Stimulated activated CD8-positive, alpha-beta memory T cell treated with anti-CD3 and anti-CD28 coated beads, Interleukin-7, amount 100 ng/mL, for 4 hours (primary cell): ENCODE measurements around the gene CALHM2.
"Not testable (repeated sequence)": the region's sequence is repeated elsewhere in the genome, so short reads cannot be mapped to it uniquely, and the experiment has no call there.

ENCODE experiments used
- DNase-seq, 2 donors: peaks; one replicate each; pipeline ENCODE4 v3.0.0-alpha.2; 2020; ENCODE audit warnings: low read depth in 2 of 2

Gene CALHM2

DNA sequence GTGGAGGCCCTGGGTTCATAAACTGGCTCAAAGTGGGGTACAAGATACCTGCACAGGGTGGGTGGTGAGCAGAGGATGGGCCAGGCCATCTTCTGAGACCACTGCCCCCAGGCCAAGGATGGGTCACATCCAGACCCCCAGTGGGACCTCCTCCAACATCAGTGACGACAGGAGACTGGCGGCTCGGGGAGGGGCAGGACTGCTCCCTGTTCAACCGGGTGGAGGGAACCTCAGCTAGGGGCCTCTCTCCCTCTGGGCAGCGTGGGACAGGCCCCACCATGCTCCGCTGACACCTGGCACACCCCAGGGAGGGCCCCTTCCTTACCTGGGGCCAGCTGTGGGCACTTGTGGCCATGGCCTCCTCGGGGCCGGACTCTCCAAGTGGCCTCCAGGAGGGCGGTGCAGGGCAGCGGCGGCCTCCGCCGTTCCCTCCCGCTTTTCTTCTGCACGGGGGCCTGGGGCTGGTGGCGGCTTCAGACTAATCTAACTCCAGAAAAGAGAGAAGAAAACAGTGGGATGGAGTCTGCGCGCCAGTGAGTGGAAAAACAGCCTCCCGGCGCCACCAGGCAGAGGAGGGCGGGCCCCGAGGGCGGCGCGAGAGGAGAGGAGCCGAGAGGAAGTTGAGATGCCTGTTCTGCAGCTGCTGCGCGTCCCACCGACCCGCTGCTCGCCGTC lies at the start of gene CALHM2:
Gene CALHM2 (minus strand): TSS at position 540 of the 675 bp plus-strand sequence. CDS start 2,429 bp downstream, outside the sequence.
- DNase-seq, result peak; percentile 13 to 43

GRCh38 chr10:103501186-103501585 lies 49.0 kb upstream of the CALHM2 start:
- no peak for DNase-seq

DNA sequence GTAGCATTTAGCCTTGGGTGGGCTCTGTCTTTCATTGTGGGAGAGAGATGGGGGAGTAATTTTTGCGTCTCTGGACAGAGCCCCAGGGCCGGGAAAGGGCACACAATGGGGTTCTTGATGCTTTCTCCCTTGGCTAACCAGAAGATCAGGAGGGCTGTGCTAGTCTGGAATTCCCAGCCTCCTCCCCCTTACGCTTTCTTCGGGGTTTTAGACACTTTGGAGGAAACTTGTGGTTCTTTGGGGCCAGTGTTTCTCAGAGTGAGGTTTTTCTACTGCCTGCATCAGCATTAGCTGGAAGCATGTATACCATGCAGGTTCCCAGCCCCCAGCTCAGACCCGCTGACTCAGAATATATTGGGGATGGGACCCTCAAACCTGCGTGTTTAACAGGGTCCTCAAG lies 48.3 kb upstream of the CALHM2 start:
- DNase-seq, result no peak

- no peak for DNase-seq
These were observed 47.7 kb upstream of the CALHM2 start for GRCh38 chr10:103499881-103500280.

GRCh38 chr10:103498936-103499638 lies 46.9 kb upstream of the CALHM2 start:
- no peak for DNase-seq

- DNase-seq, result no peak
These were observed 45.2 kb upstream of the CALHM2 start for GRCh38 chr10:103497161-103497915.

DNA sequence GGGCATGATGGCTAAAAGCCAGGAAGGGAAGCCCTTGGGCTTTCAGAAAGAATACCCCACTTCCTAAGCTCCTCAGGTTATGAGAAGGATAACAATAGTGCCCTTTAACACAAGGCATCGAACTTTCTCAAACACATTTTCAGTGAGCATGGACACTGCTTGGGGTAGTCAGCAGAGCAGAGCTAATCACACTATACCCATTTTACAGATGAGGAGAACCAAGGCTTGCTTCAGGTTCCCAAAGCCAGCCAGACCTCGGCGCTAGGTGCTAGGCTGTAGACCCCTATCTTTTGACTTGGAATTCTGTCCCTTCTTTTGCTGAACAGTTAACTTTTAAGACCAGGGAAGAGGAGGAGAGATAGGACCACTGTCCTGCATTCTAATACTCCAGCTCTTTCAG lies 43.2 kb upstream of the CALHM2 start:
- DNase-seq, result no peak

GRCh38 chr10:103493916-103494877 lies 42.0 kb upstream of the CALHM2 start:
- no peak for DNase-seq

- no peak for DNase-seq
These were observed 41.3 kb upstream of the CALHM2 start, which contains the start of gene NEURL1 for GRCh38 chr10:103493362-103493915. Gene NEURL1, plus strand, starts transcription at chr10:103493705. Its CDS starts 683 bp downstream, at chr10:103494388.

- DNase-seq, result no peak
These were observed 40.6 kb upstream of the CALHM2 start for GRCh38 chr10:103492655-103493261.

DNA sequence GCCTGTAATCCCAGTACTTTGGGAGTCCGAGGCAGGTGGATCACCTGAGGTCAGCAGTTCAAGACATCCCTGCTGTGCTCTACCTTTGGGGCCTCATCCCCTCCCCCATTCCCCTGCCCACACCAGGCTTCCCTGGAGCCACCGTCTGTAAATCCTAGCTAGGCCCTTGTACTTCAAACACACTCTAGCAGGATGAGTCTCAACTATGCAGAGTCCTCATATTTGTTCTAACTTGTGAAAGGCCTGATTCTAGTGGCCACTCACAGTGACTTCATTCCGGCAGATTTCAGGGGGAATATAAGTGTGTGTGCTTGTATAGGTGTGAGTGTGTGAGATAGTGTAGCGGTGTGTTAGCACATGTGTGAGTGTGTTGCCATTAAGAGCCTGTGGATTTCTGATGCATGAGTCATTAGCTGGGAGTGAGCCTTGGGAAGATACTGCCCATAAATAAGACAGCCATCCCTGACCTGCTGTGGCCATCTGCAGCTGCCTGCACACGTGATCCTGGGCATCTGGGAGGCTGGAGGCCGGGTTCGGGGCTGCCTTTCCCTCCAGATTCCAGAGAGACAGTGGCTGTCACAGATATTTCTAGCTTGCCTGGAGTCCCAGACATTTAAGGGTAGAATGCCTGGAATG lies 39.7 kb upstream of the CALHM2 start:
- DNase-seq, result no peak

GRCh38 chr10:103490986-103491314 lies 38.8 kb upstream of the CALHM2 start:
- no peak for DNase-seq

DNA sequence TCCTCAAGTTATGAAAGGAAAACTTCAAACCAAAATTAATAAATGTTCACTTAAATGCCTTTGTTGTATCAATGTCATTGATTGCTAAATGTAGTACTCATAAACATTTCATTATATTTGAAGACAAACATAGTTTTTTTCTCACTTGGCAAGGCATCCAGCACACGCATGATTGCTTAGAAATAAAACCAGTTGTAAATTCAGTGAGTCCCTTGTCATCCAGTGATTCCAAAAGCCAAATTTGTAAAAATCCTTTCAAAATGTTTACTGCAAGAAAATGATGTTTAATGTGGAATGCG lies 35.2 kb upstream of the CALHM2 start:
- no peak for DNase-seq

DNA sequence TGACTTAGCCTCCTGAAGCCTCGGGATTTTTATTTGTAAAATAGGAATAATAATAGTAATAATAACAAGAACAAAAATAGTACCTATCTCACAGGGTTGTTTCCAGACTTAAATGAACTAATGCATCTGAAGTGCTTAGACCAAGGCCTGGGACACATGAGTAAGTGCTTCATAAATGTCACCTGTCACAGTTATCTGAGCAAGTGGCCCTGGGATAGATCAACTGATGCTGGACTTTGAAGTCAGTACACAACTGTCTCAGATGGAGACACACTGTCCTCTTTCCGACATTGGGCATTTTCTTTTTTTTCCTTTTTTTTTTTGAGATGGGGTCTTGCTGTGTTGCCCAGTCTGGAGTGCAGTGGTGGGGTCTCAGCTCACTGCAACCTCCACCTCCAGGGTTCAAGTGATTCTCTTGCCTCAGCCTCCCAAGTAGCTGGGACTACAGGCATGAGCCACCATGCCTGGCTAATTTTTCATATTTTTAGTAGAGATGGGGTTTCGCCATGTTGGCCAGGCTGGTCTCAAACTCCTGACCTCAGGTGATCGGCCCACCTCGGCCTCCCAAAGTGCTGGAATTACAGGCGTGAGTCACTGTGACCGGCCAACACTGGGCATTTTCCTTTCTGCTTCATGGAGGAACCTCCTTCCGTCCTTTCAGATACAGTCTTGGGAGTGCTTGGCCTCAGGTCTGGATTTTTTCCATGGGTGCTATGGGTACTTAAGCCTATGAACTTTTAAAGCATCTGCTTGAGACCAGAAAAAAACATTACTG lies 34.7 kb upstream of the CALHM2 start:
- not testable (repeated sequence) for DNase-seq

DNA sequence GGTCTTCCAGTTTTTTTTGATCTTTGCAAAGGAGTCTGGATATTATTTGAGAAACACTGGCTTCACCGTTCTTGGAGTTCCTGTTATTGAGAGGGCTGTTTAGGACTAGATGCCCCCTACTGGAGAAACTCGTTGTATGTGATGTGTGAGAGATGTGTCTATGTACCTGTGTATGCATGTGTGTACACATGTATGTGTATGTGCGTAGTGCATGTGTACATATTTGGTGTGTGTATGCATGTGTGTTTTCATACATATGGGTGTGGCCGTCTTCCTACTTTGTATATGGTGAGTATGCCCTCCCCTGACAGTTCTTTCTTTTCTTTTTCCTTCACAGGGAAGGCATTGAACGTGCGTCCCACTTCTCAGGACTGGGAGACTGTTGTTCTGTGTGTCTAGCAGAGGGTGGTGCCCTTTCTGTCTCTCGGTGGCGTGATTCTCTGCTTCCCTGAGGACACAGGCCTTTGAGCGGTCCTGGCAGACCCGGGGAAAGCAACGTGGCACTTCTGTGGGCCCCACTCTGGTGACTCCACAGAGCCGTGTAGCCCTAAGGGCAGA lies 29.9 kb upstream of the CALHM2 start:
- no peak for DNase-seq

DNA sequence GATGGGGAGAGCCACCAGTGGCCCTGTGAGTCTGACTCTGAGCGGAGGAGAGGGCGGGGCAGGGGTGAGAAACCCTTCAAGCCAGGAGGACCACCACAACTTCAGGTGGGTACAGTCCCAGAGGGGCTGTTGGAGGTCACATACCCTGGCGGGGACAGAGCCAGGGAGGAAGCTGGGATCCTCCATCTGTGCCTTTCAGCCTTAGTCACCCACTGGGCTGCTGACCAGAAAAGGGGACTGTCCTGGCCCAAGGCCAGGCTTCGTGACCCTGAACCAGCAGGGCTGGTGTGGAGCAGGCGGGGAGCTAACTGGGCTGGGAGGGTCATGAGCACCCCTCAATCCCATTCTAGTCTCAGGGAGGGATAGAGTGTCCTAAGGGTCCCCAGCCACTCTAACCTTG lies 28.4 kb upstream of the CALHM2 start:
- no peak for DNase-seq

DNA sequence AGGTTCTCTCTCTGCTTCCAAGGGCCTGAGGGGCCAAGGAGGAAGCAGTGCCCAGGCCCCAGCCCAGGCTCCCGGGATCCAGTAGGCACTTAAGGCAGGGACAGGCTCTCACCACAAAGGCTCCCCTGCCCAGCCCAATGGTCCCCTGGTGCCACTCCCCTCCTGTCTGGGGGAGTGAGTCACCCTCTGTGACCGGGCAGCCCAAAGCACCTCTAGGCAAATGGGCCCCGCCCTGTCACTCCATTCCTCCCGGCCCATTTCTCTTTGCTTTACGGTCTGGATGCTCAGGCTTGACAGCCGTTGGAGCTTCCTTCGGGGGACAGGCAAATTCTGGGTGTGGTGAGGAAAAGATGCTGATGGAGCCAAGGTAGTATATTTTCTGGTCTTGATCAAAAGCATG lies 27.0 kb upstream of the CALHM2 start, which contains the start of gene CALHM3:
Gene CALHM3 (minus strand): TSS at position 106 of the 400 bp plus-strand sequence. CDS start 208 bp downstream, outside the sequence.
- DNase-seq, result no peak

DNA sequence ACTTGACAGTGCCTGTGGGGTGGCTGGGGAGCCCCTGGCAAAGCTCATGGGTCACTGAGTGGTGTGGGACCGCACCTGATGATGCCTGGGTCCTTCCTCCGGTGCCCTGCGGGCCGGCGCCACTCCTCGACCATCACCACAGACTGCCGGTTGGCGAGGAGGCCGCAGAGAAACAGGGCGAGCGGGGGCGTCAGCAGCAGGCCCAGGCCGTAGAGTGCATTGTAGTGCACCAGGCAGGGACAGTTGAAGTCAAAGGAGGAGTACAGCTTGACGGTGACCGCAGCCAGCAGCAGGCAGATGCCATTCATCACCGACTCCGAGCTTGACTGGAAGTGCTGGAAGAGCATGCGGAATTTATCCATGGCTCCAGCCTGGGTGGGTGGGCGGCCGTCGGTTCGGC lies 26.5 kb upstream of the CALHM2 start:
- DNase-seq, result no peak

- DNase-seq, result no peak
These were observed 24.0 kb upstream of the CALHM2 start for GRCh38 chr10:103476046-103476768.
